Ascending aorta (tissue), 2 donors: ENCODE data around the gene FARS2. TPM values are rescaled to one million over a fixed set of nuclear protein-coding genes. Genes with fewer than 3 reads are reported as not detected.

Experiments used
- DNase-seq, 2 donors: peaks; one replicate each; pipeline ENCODE4 v3.0.0-alpha.2; 2019; ENCODE audit warnings: low spot score in 2 of 2
- H3K27ac ChIP-seq, 2 donors: fragments of 200-600 bp; sonication (generic); one replicate each; pipeline ENCODE4 v1.5.1; 2016 to 2017; ENCODE audit warnings: mild to moderate bottlenecking in 1 of 2
- H3K27me3 ChIP-seq: fragments of 200-600 bp; sonication (generic); one replicate; pipeline ENCODE4 v1.5.1; 2017
- H3K36me3 ChIP-seq, 2 donors: fragments of 200-600 bp; sonication (generic); one replicate each; pipeline ENCODE4 v1.5.1; 2016
- H3K4me1 ChIP-seq, 2 donors: fragments of 200-600 bp; sonication (generic); one replicate each; pipeline ENCODE4 v1.5.1; 2016 to 2017; ENCODE audit warnings: mild to moderate bottlenecking in 1 of 2
- H3K4me3 ChIP-seq, 2 donors: fragments of 200-600 bp; sonication (generic); one replicate each; pipeline ENCODE4 v1.5.1; 2016 to 2017; ENCODE audit warnings: mild to moderate bottlenecking in 1 of 2
- H3K9me3 ChIP-seq, 2 donors: fragments of 200-600 bp; sonication (generic); one replicate each; pipeline ENCODE4 v1.5.1; 2016
- intact Hi-C: fragments of 100-400 bp; cut with DNase I; formaldehyde crosslinking; loops from one replicate; pipeline ENCODE4 v1.15.1; 2023
- total RNA-seq: library from RNA; depleted of rRNA; stranded (reverse); fragments of >200 nt; gene quantifications from one replicate; pipeline ENCODE4 v1.1.0, GENCODE V29; 2016
- TF ChIP-seq, protein P1 (sequence below), 3 experiments: fragments of 200-600 bp in 2 of 3; fragments of 450-650 bp in 1 of 3; sonication (generic) in 2 of 3; IDR thresholded peaks; one replicate each; pipeline ENCODE4 v1.5.1; 2016 to 2019; ENCODE audit warnings: antibody characterized with exemption in 3 of 3, mild to moderate bottlenecking in 1 of 3, moderate library complexity in 1 of 3

The FARS2 gene
- total RNA-seq, 1 donor from 2014 or later = 17.6 TPM

- Histone ChIP-seq H3K36me3 (no peaks in the 10 kb centered on the region), H3K4me3 (no peak overlapping the region), H3K4me1 (no peaks in the 10 kb centered on the region), H3K27me3 (no peaks in the 10 kb centered on the region), H3K9me3 (peaks cover 0 to 17% of the 10 kb centered on the region in 2 donors), H3K27ac (no peak overlapping the region)
- DNase-seq = peak in 1 of 2 donors; percentile 18
- TF ChIP-seq, protein P1, sequence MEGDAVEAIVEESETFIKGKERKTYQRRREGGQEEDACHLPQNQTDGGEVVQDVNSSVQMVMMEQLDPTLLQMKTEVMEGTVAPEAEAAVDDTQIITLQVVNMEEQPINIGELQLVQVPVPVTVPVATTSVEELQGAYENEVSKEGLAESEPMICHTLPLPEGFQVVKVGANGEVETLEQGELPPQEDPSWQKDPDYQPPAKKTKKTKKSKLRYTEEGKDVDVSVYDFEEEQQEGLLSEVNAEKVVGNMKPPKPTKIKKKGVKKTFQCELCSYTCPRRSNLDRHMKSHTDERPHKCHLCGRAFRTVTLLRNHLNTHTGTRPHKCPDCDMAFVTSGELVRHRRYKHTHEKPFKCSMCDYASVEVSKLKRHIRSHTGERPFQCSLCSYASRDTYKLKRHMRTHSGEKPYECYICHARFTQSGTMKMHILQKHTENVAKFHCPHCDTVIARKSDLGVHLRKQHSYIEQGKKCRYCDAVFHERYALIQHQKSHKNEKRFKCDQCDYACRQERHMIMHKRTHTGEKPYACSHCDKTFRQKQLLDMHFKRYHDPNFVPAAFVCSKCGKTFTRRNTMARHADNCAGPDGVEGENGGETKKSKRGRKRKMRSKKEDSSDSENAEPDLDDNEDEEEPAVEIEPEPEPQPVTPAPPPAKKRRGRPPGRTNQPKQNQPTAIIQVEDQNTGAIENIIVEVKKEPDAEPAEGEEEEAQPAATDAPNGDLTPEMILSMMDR (IDR thresholded peaks at IDR 0.05) = no peak
- intact Hi-C loops = no loop called here
Measured at GRCh38 chr6:5712349-5713215, 451.3 kb downstream of the FARS2 start.

- Histone ChIP-seq H3K36me3 (no peaks in the 10 kb centered on the region), H3K27ac (no peak overlapping the region), H3K9me3 (peaks cover 0 to 18% of the 10 kb centered on the region in 2 donors), H3K4me1 (no peaks in the 10 kb centered on the region), H3K4me3 (no peak overlapping the region), H3K27me3 (no peaks in the 10 kb centered on the region)
- TF ChIP-seq, protein P1 (IDR thresholded peaks at IDR 0.05) = no peak
- intact Hi-C loops = no loop called here
- DNase-seq = peak in 1 of 2 donors; percentile 22
Measured at GRCh38 chr6:5713519-5713918, 452.2 kb downstream of the FARS2 start.

GRCh38 chr6:5718231-5718947 lies 457.1 kb downstream of the FARS2 start:
- H3K36me3 ChIP-seq = no peaks in the 10 kb centered on the region
- H3K27me3 ChIP-seq = no peaks in the 10 kb centered on the region
- DNase-seq = peak in 1 of 2 donors; percentile 53
- H3K9me3 ChIP-seq = peaks cover 0 to 18% of the 10 kb centered on the region in 2 donors
- intact Hi-C loops = no loop called here
- no peak overlapping the region for H3K27ac ChIP-seq
- H3K4me1 ChIP-seq = no peaks in the 10 kb centered on the region
- no peak overlapping the region for H3K4me3 ChIP-seq
- TF ChIP-seq, protein P1 (IDR thresholded peaks at IDR 0.05) = no peak

GRCh38 chr6:5723841-5724691 lies 462.8 kb downstream of the FARS2 start:
- no peaks in the 10 kb centered on the region for H3K36me3 ChIP-seq
- no peaks in the 10 kb centered on the region for H3K4me1 ChIP-seq
- H3K4me3 ChIP-seq = no peak overlapping the region
- intact Hi-C loops = no loop called here
- no peaks in the 10 kb centered on the region for H3K27me3 ChIP-seq
- H3K27ac ChIP-seq = peak overlapping the region in 1 of 2 donors; percentile 53
- DNase-seq = peak; percentile 13 to 64
- no peaks in the 10 kb centered on the region for H3K9me3 ChIP-seq
- TF ChIP-seq, protein P1 (IDR thresholded peaks at IDR 0.05) = no peak

DNA sequence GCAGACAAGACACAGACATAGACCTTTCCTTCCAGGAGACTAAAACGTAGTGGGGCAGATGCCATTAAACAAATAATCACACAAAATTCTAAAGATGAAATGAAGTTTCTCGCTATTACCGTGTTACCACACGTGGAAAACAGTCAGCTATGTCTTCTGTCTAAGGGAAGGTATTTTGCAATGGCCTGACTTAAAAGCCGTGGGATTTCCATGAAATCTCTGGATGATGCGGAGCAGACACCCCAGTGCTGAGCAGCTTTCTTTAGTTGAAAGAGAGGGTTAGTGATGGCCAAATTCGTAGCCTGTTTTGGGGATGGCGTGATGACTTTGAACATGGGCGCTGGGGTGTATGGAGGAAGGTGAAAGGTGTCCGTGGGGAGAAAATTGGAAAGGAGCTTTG lies 463.6 kb downstream of the FARS2 start:
- DNase-seq = peak in 1 of 2 donors; percentile 4
- Histone ChIP-seq H3K27ac (no peak overlapping the region), H3K27me3 (no peaks in the 10 kb centered on the region), H3K4me3 (no peak overlapping the region), H3K4me1 (no peaks in the 10 kb centered on the region), H3K9me3 (no peaks in the 10 kb centered on the region), H3K36me3 (no peaks in the 10 kb centered on the region)
- TF ChIP-seq, protein P1 (IDR thresholded peaks at IDR 0.05) = no peak
- intact Hi-C loops = no loop called here
